GM23338 (cell line): ENCODE results near the gene PAPPA2. TPM values are rescaled to one million over a fixed set of nuclear protein-coding genes. Genes with fewer than 3 reads are reported as not detected.

Source experiments
- ATAC-seq: fragments of 200-7000 bp; cut with Tn5 transposase; 3 replicates; pipeline ENCODE4 v1.9.1; 2020
- DNase-seq: peaks from one replicate; pipeline ENCODE4 v3.0.0-alpha.2; 2015; ENCODE audit warnings: low spot score
- H2AFZ ChIP-seq: fragments of 200-600 bp; sonication (generic); 2 replicates; pipeline ENCODE4 v1.8.0; 2016; ENCODE audit warnings: antibody characterized with exemption, mild to moderate bottlenecking, moderate library complexity
- H3F3A ChIP-seq: fragments of 200-600 bp; sonication (generic); replicated peaks from 2 replicates; pipeline ENCODE4 v1.8.0; 2017; ENCODE audit warnings: antibody characterized with exemption, mixed run types, low read depth
- H3K27ac ChIP-seq: fragments of 200-600 bp; sonication (generic); 2 replicates; pipeline ENCODE4 v1.6.1; 2016; ENCODE audit warnings: low read depth
- H3K27me3 ChIP-seq: fragments of 200-600 bp; sonication (generic); 2 replicates; pipeline ENCODE4 v1.8.0; 2016; ENCODE audit warnings: mild to moderate bottlenecking, mixed run types, moderate library complexity; ENCODE audit not compliant: insufficient read depth
- H3K36me3 ChIP-seq: fragments of 200-600 bp; sonication (generic); 2 replicates; pipeline ENCODE4 v1.8.0; 2016; ENCODE audit warnings: mild to moderate bottlenecking; ENCODE audit not compliant: insufficient read depth
- H3K4me1 ChIP-seq: fragments of 200-600 bp; sonication (generic); 2 replicates; pipeline ENCODE4 v1.8.0; 2016; ENCODE audit warnings: mild to moderate bottlenecking, moderate library complexity; ENCODE audit not compliant: insufficient read depth
- H3K4me2 ChIP-seq: fragments of 200-600 bp; sonication (generic); 2 replicates; pipeline ENCODE4 v1.7.1; 2017; ENCODE audit warnings: mixed run types
- H3K4me3 ChIP-seq: fragments of 200-600 bp; sonication (generic); 2 replicates; pipeline ENCODE4 v1.6.1; 2016; ENCODE audit warnings: mixed run types
- H3K79me2 ChIP-seq: fragments of 200-600 bp; sonication (generic); replicated peaks from 2 replicates; pipeline ENCODE4 v1.8.0; 2017; ENCODE audit warnings: mild to moderate bottlenecking; ENCODE audit not compliant: insufficient read depth
- H3K9me2 ChIP-seq: fragments of 200-600 bp; sonication (generic); 2 replicates; pipeline ENCODE4 v1.8.0; 2017; ENCODE audit not compliant: insufficient read depth
- H4K20me1 ChIP-seq: fragments of 200-600 bp; sonication (generic); replicated peaks from 2 replicates; pipeline ENCODE4 v1.8.0; 2017; ENCODE audit warnings: mild to moderate bottlenecking; ENCODE audit not compliant: insufficient read depth
- H3K27ac Mint-ChIP-seq: 2 replicates; pipeline ENCODE4 v1.8.0; 2020; ENCODE audit warnings: inconsistent platforms, mild to moderate bottlenecking, moderate library complexity, mixed read lengths
- H3K27me3 Mint-ChIP-seq: 3 replicates; pipeline ENCODE4 v1.8.0; 2022; ENCODE audit warnings: low read depth, mild to moderate bottlenecking, moderate library complexity, mixed read lengths, inconsistent platforms; ENCODE audit not compliant: insufficient read depth, poor library complexity
- H3K36me3 Mint-ChIP-seq: 3 replicates; pipeline ENCODE4 v1.8.0; 2021; ENCODE audit warnings: low read depth, mild to moderate bottlenecking, inconsistent platforms, moderate library complexity, mixed read lengths
- H3K4me1 Mint-ChIP-seq: 3 replicates; pipeline ENCODE4 v1.8.0; 2020; ENCODE audit warnings: mild to moderate bottlenecking, inconsistent platforms, mixed read lengths
- H3K4me3 Mint-ChIP-seq: 3 replicates; pipeline ENCODE4 v1.8.0; 2021; ENCODE audit warnings: moderate library complexity, mild to moderate bottlenecking, inconsistent platforms, mixed read lengths
- H3K9me3 Mint-ChIP-seq: 3 replicates; pipeline ENCODE4 v1.8.0; 2020; ENCODE audit warnings: moderate library complexity, mild to moderate bottlenecking, inconsistent platforms, mixed read lengths
- CREB1 ChIP-seq: fragments of 250-450 bp; sonication (Bioruptor Pico); IDR thresholded peaks from 2 replicates; pipeline ENCODE4 v1.5.0; 2020; ENCODE audit warnings: low read depth, mild to moderate bottlenecking, moderate library complexity
- JUNB ChIP-seq: IDR thresholded peaks from one replicate; pipeline ENCODE4 v1.6.1; 2016; ENCODE audit warnings: antibody characterized with exemption; ENCODE audit not compliant: unreplicated experiment
- NANOG ChIP-seq: IDR thresholded peaks from 2 replicates; pipeline ENCODE4 v1.6.1; 2016; ENCODE audit warnings: antibody characterized with exemption, borderline replicate concordance
- POLR2AphosphoS5 ChIP-seq: IDR thresholded peaks from 2 replicates; pipeline ENCODE4 v1.6.1; 2016; ENCODE audit warnings: antibody characterized with exemption, low read depth
- STAT1 ChIP-seq: IDR thresholded peaks from one replicate; pipeline ENCODE4 v1.6.1; 2016; ENCODE audit warnings: antibody characterized with exemption; ENCODE audit not compliant: unreplicated experiment
- ZNF331 ChIP-seq: fragments of 250-450 bp; sonication (Bioruptor Pico); IDR thresholded peaks from 2 replicates; pipeline ENCODE4 v1.5.0; 2020; ENCODE audit warnings: low read depth, mild to moderate bottlenecking, moderate library complexity
- polyA plus RNA-seq: library from polyadenylated mRNA; unstranded; fragments of >200 nt; fragmentation: Nextera tagmentation; extraction: Ambion mirVana; gene quantifications from 2 replicates; pipeline ENCODE4 v1.2.1, GENCODE V29; 2016
- total RNA-seq: library from RNA; depleted of rRNA; stranded (reverse); fragments of >200 nt; shearing (Covaris generic); gene quantifications from 2 replicates; pipeline ENCODE4 v1.2.3, GENCODE V29; 2014
- TF ChIP-seq, protein P1 (sequence below): fragments of 250-450 bp; sonication (Bioruptor Pico); IDR thresholded peaks from 2 replicates; pipeline ENCODE4 v1.5.0; 2020; ENCODE audit warnings: mild to moderate bottlenecking, moderate library complexity
- TF ChIP-seq, protein P2 (sequence below): IDR thresholded peaks from 2 replicates; pipeline ENCODE4 v1.6.1; 2016; ENCODE audit warnings: antibody characterized with exemption
- TF ChIP-seq, protein P3 (sequence below), 2 experiments: fragments of 200-600 bp in 1 of 2; sonication (generic) in 1 of 2; conservative IDR thresholded peaks; 2 replicates each; pipeline versions ENCODE4 v1.5.1 to v1.6.1; 2016 to 2017; ENCODE audit warnings: antibody characterized with exemption in 2 of 2, low read depth in 2 of 2, mild to moderate bottlenecking in 2 of 2, moderate library complexity in 1 of 2
- TF ChIP-seq, protein P4 (sequence below): IDR thresholded peaks from one replicate; pipeline ENCODE4 v1.6.1; 2018; ENCODE audit warnings: antibody characterized with exemption; ENCODE audit not compliant: unreplicated experiment

The PAPPA2 gene
- total and polyA plus RNA-seq, 2 experiments from 2014 or later: 1.4 to 1.7 TPM

DNA sequence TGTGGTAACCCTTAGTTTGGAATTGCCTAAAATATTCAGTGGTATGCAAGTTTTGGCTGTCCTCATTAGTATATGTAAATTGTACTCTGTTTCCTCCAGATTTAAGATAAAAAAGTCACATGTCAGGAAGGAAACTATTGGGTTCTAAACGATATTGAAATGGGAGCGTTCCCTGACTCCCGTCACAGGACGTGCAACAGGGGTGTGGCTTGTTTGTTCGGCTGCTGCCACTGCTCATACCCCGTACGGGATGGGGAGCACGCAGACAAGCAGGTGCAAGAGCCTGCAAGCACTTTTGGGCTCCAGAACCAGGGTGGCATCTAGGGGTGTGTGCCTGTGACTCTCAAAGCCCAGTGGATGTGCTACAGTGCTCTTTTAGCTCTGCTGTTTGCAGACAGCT is 6.2 kb upstream of the PAPPA2 start:
- Mint-ChIP-seq H3K4me3 (no peak overlapping the region), H3K4me1 (no peaks in the 10 kb centered on the region), H3K27me3 (no peaks in the 10 kb centered on the region), H3K27ac (no peak overlapping the region), H3K36me3 (peaks cover 3% of the 10 kb centered on the region; the same call in 1 of the 3 replicates), H3K9me3 (peaks cover 14% of the 10 kb centered on the region)
- no peaks in the 10 kb centered on the region for H3F3A ChIP-seq
- H2AFZ ChIP-seq: no peak overlapping the region
- no peak for TF ChIP-seq STAT1
- TF ChIP-seq, protein P1, sequence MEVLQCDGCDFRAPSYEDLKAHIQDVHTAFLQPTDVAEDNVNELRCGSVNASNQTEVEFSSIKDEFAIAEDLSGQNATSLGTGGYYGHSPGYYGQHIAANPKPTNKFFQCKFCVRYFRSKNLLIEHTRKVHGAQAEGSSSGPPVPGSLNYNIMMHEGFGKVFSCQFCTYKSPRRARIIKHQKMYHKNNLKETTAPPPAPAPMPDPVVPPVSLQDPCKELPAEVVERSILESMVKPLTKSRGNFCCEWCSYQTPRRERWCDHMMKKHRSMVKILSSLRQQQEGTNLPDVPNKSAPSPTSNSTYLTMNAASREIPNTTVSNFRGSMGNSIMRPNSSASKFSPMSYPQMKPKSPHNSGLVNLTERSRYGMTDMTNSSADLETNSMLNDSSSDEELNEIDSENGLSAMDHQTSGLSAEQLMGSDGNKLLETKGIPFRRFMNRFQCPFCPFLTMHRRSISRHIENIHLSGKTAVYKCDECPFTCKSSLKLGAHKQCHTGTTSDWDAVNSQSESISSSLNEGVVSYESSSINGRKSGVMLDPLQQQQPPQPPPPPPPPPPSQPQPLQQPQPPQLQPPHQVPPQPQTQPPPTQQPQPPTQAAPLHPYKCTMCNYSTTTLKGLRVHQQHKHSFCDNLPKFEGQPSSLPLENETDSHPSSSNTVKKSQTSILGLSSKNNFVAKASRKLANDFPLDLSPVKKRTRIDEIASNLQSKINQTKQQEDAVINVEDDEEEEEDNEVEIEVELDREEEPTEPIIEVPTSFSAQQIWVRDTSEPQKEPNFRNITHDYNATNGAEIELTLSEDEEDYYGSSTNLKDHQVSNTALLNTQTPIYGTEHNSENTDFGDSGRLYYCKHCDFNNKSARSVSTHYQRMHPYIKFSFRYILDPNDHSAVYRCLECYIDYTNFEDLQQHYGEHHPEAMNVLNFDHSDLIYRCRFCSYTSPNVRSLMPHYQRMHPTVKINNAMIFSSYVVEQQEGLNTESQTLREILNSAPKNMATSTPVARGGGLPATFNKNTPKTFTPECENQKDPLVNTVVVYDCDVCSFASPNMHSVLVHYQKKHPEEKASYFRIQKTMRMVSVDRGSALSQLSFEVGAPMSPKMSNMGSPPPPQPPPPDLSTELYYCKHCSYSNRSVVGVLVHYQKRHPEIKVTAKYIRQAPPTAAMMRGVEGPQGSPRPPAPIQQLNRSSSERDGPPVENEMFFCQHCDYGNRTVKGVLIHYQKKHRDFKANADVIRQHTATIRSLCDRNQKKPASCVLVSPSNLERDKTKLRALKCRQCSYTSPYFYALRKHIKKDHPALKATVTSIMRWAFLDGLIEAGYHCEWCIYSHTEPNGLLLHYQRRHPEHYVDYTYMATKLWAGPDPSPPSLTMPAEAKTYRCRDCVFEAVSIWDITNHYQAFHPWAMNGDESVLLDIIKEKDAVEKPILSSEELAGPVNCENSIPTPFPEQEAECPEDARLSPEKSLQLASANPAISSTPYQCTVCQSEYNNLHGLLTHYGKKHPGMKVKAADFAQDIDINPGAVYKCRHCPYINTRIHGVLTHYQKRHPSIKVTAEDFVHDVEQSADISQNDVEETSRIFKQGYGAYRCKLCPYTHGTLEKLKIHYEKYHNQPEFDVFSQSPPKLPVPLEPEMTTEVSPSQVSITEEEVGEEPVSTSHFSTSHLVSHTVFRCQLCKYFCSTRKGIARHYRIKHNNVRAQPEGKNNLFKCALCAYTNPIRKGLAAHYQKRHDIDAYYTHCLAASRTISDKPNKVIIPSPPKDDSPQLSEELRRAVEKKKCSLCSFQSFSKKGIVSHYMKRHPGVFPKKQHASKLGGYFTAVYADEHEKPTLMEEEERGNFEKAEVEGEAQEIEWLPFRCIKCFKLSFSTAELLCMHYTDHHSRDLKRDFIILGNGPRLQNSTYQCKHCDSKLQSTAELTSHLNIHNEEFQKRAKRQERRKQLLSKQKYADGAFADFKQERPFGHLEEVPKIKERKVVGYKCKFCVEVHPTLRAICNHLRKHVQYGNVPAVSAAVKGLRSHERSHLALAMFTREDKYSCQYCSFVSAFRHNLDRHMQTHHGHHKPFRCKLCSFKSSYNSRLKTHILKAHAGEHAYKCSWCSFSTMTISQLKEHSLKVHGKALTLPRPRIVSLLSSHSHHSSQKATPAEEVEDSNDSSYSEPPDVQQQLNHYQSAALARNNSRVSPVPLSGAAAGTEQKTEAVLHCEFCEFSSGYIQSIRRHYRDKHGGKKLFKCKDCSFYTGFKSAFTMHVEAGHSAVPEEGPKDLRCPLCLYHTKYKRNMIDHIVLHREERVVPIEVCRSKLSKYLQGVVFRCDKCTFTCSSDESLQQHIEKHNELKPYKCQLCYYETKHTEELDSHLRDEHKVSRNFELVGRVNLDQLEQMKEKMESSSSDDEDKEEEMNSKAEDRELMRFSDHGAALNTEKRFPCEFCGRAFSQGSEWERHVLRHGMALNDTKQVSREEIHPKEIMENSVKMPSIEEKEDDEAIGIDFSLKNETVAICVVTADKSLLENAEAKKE: no peak
- TF ChIP-seq, protein P2, sequence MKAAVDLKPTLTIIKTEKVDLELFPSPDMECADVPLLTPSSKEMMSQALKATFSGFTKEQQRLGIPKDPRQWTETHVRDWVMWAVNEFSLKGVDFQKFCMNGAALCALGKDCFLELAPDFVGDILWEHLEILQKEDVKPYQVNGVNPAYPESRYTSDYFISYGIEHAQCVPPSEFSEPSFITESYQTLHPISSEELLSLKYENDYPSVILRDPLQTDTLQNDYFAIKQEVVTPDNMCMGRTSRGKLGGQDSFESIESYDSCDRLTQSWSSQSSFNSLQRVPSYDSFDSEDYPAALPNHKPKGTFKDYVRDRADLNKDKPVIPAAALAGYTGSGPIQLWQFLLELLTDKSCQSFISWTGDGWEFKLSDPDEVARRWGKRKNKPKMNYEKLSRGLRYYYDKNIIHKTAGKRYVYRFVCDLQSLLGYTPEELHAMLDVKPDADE: no peak
- TF ChIP-seq NANOG: no peak
- no peak for TF ChIP-seq JUNB
- no peak for TF ChIP-seq POLR2AphosphoS5
- TF ChIP-seq, protein P3, sequence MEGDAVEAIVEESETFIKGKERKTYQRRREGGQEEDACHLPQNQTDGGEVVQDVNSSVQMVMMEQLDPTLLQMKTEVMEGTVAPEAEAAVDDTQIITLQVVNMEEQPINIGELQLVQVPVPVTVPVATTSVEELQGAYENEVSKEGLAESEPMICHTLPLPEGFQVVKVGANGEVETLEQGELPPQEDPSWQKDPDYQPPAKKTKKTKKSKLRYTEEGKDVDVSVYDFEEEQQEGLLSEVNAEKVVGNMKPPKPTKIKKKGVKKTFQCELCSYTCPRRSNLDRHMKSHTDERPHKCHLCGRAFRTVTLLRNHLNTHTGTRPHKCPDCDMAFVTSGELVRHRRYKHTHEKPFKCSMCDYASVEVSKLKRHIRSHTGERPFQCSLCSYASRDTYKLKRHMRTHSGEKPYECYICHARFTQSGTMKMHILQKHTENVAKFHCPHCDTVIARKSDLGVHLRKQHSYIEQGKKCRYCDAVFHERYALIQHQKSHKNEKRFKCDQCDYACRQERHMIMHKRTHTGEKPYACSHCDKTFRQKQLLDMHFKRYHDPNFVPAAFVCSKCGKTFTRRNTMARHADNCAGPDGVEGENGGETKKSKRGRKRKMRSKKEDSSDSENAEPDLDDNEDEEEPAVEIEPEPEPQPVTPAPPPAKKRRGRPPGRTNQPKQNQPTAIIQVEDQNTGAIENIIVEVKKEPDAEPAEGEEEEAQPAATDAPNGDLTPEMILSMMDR (conservative IDR thresholded peaks at IDR 0.05; ENCODE audit: low read depth in 2 of 2): no peak
- TF ChIP-seq ZNF331 (CRISPR knock-in tag): no peak
- TF ChIP-seq CREB1 (CRISPR knock-in tag): no peak
- TF ChIP-seq, protein P4, sequence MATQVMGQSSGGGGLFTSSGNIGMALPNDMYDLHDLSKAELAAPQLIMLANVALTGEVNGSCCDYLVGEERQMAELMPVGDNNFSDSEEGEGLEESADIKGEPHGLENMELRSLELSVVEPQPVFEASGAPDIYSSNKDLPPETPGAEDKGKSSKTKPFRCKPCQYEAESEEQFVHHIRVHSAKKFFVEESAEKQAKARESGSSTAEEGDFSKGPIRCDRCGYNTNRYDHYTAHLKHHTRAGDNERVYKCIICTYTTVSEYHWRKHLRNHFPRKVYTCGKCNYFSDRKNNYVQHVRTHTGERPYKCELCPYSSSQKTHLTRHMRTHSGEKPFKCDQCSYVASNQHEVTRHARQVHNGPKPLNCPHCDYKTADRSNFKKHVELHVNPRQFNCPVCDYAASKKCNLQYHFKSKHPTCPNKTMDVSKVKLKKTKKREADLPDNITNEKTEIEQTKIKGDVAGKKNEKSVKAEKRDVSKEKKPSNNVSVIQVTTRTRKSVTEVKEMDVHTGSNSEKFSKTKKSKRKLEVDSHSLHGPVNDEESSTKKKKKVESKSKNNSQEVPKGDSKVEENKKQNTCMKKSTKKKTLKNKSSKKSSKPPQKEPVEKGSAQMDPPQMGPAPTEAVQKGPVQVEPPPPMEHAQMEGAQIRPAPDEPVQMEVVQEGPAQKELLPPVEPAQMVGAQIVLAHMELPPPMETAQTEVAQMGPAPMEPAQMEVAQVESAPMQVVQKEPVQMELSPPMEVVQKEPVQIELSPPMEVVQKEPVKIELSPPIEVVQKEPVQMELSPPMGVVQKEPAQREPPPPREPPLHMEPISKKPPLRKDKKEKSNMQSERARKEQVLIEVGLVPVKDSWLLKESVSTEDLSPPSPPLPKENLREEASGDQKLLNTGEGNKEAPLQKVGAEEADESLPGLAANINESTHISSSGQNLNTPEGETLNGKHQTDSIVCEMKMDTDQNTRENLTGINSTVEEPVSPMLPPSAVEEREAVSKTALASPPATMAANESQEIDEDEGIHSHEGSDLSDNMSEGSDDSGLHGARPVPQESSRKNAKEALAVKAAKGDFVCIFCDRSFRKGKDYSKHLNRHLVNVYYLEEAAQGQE: no peak
- no peak overlapping the region for H3K27ac ChIP-seq
- 0 out of 2 replicates have a peak, but pooled peaks cover 4% of the 10 kb centered on the region for H3K9me2 ChIP-seq
- H3K79me2 ChIP-seq: no peaks in the 10 kb centered on the region
- no peak overlapping the region for H3K4me3 ChIP-seq
- no peaks in the 10 kb centered on the region for H3K27me3 ChIP-seq
- H3K4me1 ChIP-seq: no peaks in the 10 kb centered on the region
- no peak overlapping the region for H3K4me2 ChIP-seq
- no peak for ATAC-seq
- no peak for DNase-seq
- no peaks in the 10 kb centered on the region for H3K36me3 ChIP-seq
- H4K20me1 ChIP-seq: no peaks in the 10 kb centered on the region
